Measurements from ENCODE around the gene AIG1. TPM values are rescaled to one million over a fixed set of nuclear protein-coding genes. Genes with fewer than 3 reads are reported as not detected.
A peak's percentile ranks its signal among the peaks of the same experiment; 100 is the strongest.

AIG1 gene
- total RNA-seq, 2 experiments from 2014 or later = 0.40 to 0.85 TPM

DNA sequence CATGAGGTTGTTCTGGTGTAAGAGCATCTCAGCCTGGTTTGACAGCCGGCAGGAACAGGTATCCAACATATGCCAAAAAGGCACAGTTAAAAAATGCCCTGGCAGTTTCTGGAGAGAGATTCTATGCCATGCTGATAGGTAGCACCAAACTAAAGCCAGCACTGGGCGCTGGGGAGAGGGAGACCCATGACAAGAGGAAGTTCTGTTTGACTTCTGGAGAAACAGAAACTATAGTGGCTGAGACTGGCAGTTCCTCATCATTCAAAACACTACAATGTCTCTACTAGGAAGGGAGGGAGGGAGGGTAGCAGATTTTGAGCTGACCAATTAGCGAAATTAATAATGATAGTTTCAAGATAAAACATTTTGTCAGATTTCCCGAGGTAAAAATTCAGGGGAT lies 215.7 kb downstream of the AIG1 start:
- ChIA-PET POLR2A (no interaction called here), CTCF (ENCODE audit: unreplicated experiment) (no interaction called here)
- TF ChIP-seq CTCF (conservative IDR thresholded peaks at IDR 0.05; ENCODE audit: low read length) (no peak), EZH2phosphoT487 (IDR thresholded peaks at IDR 0.05; ENCODE audit: borderline replicate concordance, low read depth, low read length) (no peak)
- H3K36me3 ChIP-seq (ENCODE audit: insufficient read depth, low read length) = no peaks in the 10 kb centered on the region
- H3K9me2 ChIP-seq (ENCODE audit: insufficient read depth, low read length) = no peaks in the 10 kb centered on the region
- H2AFZ ChIP-seq (ENCODE audit: low read length) = no peak overlapping the region
- H3K4me2 ChIP-seq (ENCODE audit: low read length) = no peak overlapping the region
- H3K27ac ChIP-seq (ENCODE audit: low read depth, low read length, poor library complexity, severe bottlenecking) = no peak overlapping the region
- H4K20me1 ChIP-seq (ENCODE audit: insufficient read depth, low read length) = 0 out of 2 replicates have a peak, but pooled peaks cover 2% of the 10 kb centered on the region
- BruUV-seq (replicated peaks) = no TSS peak
- no peak overlapping the region for H3K4me3 ChIP-seq (ENCODE audit: low read depth, low read length, poor library complexity, severe bottlenecking)
- no peaks in the 10 kb centered on the region for H3K4me1 ChIP-seq (ENCODE audit: insufficient read depth, low read length, poor library complexity, severe bottlenecking)
- H3K9me3 ChIP-seq (ENCODE audit: low read length) = no peaks in the 10 kb centered on the region
- H3K79me2 ChIP-seq (ENCODE audit: insufficient read depth, low read depth, low read length) = no peaks in the 10 kb centered on the region
- DNase-seq (ENCODE audit: low spot score) = no peak
- intact Hi-C loops (cut with micrococcal nuclease; ENCODE audit: unreplicated experiment) = no loop called here

- ChIA-PET CTCF (ENCODE audit: unreplicated experiment) (no interaction called here), POLR2A (interaction anchor here (0.7 to 1.0 kb wide), 2 partner anchors 38 to 285 kb away, joined by 3 to 4 read pairs; no protein-coding TSS in a partner anchor)
- no peak overlapping the region for H3K4me3 ChIP-seq (ENCODE audit: low read depth, low read length, poor library complexity, severe bottlenecking)
- H3K79me2 ChIP-seq (ENCODE audit: insufficient read depth, low read depth, low read length) = no peaks in the 10 kb centered on the region
- no peaks in the 10 kb centered on the region for H3K4me1 ChIP-seq (ENCODE audit: insufficient read depth, low read length, poor library complexity, severe bottlenecking)
- no peaks in the 10 kb centered on the region for H3K36me3 ChIP-seq (ENCODE audit: insufficient read depth, low read length)
- DNase-seq (ENCODE audit: low spot score) = peak; percentile 3
- H4K20me1 ChIP-seq (ENCODE audit: insufficient read depth, low read length) = 0 out of 2 replicates have a peak, but pooled peaks cover 2% of the 10 kb centered on the region
- H2AFZ ChIP-seq (ENCODE audit: low read length) = no peak overlapping the region
- TF ChIP-seq EZH2phosphoT487 (IDR thresholded peaks at IDR 0.05; ENCODE audit: borderline replicate concordance, low read depth, low read length) (no peak), CTCF (conservative IDR thresholded peaks at IDR 0.05; ENCODE audit: low read length) (peak; percentile 44; the same call in 1 of the 2 replicates)
- H3K9me3 ChIP-seq (ENCODE audit: low read length) = no peaks in the 10 kb centered on the region
- no TSS peak for BruUV-seq (replicated peaks)
- no peaks in the 10 kb centered on the region for H3K9me2 ChIP-seq (ENCODE audit: insufficient read depth, low read length)
- intact Hi-C loops (cut with micrococcal nuclease; ENCODE audit: unreplicated experiment) = loop anchor here (1.0 kb wide), 1 partner anchor 586 kb away; no protein-coding TSS in a partner anchor
- no peak overlapping the region for H3K4me2 ChIP-seq (ENCODE audit: low read length)
- H3K27ac ChIP-seq (ENCODE audit: low read depth, low read length, poor library complexity, severe bottlenecking) = no peak overlapping the region
Measured at GRCh38 chr6:143279385-143279784, 218.7 kb downstream of the AIG1 start.

- Histone ChIP-seq H3K79me2 (ENCODE audit: insufficient read depth, low read depth, low read length) (no peaks in the 10 kb centered on the region), H3K27ac (ENCODE audit: low read depth, low read length, poor library complexity, severe bottlenecking) (no peak overlapping the region), H3K9me2 (ENCODE audit: insufficient read depth, low read length) (no peaks in the 10 kb centered on the region), H3K4me2 (ENCODE audit: low read length) (no peak overlapping the region), H3K4me1 (ENCODE audit: insufficient read depth, low read length, poor library complexity, severe bottlenecking) (no peaks in the 10 kb centered on the region), H3K36me3 (ENCODE audit: insufficient read depth, low read length) (no peaks in the 10 kb centered on the region), H4K20me1 (ENCODE audit: insufficient read depth, low read length) (no peaks in the 10 kb centered on the region), H2AFZ (ENCODE audit: low read length) (no peak overlapping the region), H3K4me3 (ENCODE audit: low read depth, low read length, poor library complexity, severe bottlenecking) (no peak overlapping the region), H3K9me3 (ENCODE audit: low read length) (no peaks in the 10 kb centered on the region)
- ChIA-PET POLR2A (no interaction called here), CTCF (ENCODE audit: unreplicated experiment) (no interaction called here)
- DNase-seq (ENCODE audit: low spot score) = no peak
- intact Hi-C loops (cut with micrococcal nuclease; ENCODE audit: unreplicated experiment) = no loop called here
- BruUV-seq (replicated peaks) = no TSS peak
- TF ChIP-seq EZH2phosphoT487 (IDR thresholded peaks at IDR 0.05; ENCODE audit: borderline replicate concordance, low read depth, low read length) (no peak), CTCF (conservative IDR thresholded peaks at IDR 0.05; ENCODE audit: low read length) (no peak)
Measured at GRCh38 chr6:143283887-143284645, 223.4 kb downstream of the AIG1 start.
